Daoy (cell line): Measurements from ENCODE around the gene IZUMO2. TPM values are rescaled to one million over a fixed set of nuclear protein-coding genes. Genes with fewer than 3 reads are reported as not detected.
"Not testable (repeated sequence)": the region's sequence is repeated elsewhere in the genome, so short reads cannot be mapped to it uniquely, and the experiment has no call there.

ENCODE experiments used
- DNase-seq: peaks from one replicate; pipeline ENCODE4 v3.0.0-alpha.2; 2015; ENCODE audit warnings: low read depth
- total RNA-seq: library from RNA; depleted of rRNA; stranded (reverse); fragments of >200 nt; shearing (Covaris generic); gene quantifications from 2 replicates; pipeline ENCODE4 v1.2.3, GENCODE V29; 2014

IZUMO2 gene
- total RNA-seq, 1 experiment from 2014 or later, result not detected

DNA sequence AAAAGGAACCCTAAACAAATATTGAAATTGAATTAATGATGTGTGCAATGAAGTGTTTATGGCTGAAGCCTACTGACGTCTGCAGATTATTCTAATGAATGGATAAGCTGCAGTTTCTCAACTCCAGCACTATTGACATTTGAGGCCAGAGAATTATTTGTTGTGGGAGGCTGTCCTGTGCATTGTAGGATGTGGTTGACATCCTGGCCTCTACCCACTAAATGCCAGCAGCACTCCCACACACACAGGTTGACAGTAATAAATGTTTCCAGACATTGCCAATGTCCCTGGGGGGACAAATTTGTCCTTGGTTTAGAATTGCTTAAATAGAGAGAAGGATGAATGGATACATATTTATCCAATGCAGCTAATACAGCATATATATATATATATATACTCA, 21.1 kb upstream of the IZUMO2 start:
- no peak for DNase-seq

GRCh38 chr19:50181121-50181520, 18.0 kb upstream of the IZUMO2 start:
- no peak for DNase-seq

GRCh38 chr19:50178859-50179537, 15.9 kb upstream of the IZUMO2 start:
- peak; percentile 84 for DNase-seq

GRCh38 chr19:50178320-50178719, 15.2 kb upstream of the IZUMO2 start:
- DNase-seq, result peak; percentile 37

DNA sequence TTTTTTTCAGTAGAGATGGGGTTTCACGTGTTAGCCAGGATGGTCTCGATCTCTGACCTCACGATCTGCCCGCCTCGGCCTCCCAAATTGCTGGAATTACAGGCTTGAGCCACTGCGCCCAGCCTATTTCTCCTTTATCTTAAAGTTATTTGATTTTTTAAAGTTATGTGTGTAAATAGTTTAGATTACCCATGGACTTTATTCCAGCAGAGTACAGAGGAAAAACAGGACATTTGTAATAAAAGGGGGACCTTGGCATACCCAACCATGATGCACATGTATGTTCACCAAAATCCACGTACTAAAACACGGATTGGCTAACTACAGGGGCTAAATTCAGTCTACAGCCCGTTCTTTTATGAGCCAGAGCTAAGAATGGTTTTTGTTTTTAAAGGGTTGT, 13.7 kb upstream of the IZUMO2 start:
- DNase-seq, result no peak

DNA sequence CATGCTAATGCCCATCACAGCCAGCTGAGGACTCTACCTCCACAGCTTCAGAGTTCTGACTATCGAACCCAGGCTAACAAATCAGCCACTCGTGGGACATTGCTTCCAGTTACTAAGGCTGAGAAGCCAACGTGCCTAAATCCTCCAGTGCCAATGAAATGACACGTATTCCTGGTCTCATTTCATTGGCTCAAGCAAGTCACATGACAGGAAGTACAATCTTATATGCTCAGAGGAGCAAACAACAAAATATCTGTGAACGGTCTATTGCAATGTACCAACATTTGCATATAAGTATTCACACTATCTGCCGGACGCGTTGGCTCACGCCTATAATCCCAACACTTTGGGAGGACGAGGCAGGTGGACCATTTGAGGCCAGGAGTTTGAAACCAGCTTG, 12.8 kb upstream of the IZUMO2 start:
- DNase-seq, result no peak

DNA sequence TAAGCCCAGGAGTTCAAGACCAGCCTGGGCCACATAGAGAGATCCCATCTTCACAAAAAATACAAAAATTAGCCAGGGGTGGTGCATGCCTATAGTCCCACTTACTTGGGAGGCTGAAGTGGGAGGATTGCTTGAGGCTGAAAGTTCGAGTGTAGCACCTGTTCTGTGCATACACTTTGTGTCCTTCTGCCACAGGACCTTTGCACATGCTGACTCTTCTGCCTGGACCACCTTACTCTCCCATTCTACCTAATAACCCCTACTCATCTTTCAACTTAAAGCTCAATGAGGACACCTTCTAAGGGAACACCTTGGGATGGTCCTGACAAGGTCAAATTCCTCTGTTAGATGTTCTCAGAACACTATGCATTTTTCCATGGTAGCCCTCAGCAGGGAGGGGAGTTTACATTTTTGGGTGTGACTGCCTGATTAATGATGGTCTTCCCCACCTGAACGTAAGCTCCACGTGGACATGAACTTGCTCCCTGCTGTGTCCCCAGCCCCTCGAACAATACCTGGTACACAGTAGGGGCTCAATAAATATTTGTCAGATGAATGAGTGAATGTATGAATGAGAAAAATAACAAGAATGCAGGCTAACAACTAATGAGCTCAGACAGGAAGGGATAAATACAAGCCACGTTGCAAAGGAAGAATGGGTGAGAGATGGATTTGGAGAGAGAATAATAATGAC, 11.2 kb upstream of the IZUMO2 start:
- no peak for DNase-seq

- DNase-seq, result peak; percentile 75
Measured at GRCh38 chr19:50173127-50173526, 10.0 kb upstream of the IZUMO2 start.

DNA sequence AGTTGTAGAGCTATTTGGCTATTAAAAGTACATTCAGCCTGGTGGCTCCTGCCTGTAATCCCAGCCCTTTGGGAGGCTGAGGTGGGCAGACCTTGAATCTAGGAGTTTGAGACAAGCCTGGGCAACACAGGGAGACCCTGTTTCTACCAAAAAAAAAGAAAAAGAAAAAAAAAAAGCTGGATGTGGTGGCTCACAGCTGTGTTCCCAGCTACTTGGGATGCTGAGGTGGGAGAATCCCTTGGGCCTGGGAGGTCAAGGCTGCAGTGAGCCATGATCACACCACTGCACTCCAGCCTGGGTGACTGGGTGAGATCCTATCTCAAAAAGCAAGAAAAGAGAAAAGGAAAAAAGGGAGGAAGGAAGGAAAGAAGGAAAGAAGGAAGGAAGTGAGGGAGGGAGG, 9.6 kb upstream of the IZUMO2 start:
- DNase-seq, result no peak

DNA sequence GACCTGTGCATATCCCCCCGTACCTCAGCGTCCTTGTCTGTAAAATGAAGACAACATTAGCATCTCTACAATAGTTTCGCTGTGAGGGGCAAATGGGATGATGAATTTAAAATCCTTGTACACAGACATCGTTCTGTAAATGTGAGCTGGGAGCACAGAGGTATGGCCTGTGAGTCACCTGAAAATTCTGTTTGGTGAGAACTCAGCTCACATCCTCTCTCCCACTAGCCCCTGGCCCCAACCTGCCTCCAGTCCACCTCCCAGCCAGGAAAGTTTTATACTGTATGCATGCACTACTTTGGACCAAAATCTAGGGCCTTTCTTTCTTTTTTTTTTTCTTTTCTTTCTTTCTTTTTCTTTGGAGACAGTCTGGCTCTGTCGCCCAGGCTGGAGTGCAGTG, 8.7 kb upstream of the IZUMO2 start:
- peak; percentile 42 for DNase-seq

DNA sequence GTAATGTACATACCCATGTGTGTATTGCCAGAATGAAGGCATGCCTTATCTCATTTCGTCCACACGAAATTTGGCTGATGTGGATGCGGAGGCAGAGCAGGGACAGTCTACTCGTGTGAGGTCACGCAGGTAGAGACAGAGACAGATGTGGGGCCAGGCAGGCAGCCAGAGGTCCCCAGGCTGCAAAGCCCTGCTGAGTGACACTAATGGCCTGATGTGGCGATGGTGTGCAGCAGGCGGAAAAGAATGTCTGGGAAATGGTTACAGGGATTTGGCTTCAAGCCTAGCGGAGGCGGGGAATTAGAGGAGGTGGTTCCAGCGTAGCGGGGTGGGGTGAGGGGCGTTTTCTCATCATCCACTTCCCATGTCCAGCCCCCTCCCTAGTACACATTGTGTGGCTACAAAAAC, 4.2 kb upstream of the IZUMO2 start:
- peak; percentile 85 for DNase-seq

- no peak for DNase-seq
Measured at GRCh38 chr19:50159078-50159477, 4.0 kb downstream of the IZUMO2 start.

DNA sequence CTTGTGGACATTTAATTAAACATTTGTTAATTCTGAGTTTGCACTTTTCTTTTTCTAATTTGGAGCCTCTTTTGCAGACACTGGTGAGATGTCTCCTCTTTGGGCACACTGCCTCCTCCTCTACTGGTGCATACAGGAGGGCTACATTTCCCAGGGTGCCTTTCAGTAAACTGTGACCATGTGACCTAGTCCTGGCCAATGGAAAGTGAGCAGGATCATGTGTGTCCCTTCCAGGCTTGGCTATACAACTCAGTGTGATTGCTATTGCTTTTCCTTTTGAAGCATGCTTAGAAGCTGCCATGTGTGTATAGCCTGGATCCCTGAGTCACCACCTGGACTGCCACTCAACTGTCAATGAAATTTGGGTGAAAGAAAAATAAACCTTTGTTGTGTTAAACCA, 4.5 kb downstream of the IZUMO2 start:
- DNase-seq, result no peak

DNA sequence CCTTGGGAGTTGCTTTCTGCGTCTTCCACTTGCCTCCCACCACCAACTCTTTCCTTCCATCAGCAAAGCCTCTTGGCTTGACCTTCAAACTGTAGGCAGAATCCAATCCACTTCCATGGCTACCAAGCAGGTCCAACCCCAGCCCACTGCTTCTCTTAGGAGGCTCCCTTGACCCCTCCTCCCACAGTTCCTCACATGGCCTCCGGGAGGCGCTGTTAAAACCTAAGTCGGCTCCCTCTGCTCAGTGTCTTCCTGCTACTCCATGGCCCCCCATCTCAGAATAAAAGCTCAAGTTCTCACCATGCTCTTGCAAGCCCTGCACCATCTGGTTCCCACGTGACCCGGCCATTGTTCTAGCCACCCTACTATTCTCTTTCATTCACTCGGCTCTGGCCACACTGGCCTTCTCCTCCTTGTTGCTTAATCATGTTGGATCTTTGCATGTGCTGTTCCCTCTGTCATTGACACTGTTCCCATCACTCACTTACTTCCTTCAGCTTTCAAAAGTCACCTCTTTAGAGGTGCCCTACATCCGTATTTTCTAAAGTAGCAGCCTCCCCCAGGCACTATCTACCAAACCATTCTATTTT, 7.5 kb downstream of the IZUMO2 start:
- no peak for DNase-seq

DNA sequence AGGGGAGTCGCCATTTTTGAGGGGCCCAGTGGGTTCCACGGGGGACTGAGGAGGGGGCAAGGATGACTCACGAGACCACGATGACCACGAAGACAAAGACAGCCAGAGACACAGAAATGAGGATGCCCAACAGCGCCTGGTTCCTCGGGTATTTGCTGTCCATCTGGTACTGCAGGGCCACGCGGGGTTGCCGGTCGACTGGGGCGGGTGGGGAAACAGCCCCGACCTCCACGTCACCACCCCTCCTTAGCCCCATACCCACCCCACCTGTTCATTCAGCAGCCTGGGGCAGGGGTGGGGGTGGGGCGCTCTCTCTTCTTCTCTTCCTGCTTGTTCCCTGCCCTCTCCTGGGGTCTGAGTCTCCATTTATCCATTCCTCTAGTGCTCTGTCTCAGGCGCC, 8.6 kb downstream of the IZUMO2 start:
- DNase-seq, result no peak

DNA sequence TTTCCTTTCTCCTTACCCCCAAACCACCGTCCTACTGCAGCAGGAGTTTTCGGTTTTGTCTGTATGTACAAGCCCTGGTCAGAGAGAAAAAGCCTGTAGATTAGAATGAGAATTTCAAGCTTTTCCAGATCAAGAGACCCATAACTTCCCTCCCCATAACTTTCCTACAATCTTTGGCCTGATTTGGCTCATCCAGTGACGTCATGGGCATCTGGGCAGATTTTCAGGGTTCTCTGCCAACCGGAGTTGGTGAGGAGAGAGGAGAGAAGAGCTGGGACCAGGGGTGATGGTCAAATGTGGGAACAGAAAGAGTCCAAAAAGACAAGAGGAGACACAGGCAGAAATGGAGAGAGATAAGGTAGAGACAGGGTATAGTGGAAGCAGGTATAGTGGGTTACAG, 10.5 kb downstream of the IZUMO2 start:
- DNase-seq, result no peak

- no peak for DNase-seq
Measured at GRCh38 chr19:50148528-50148927, 14.6 kb downstream of the IZUMO2 start.

- peak; percentile 93 for DNase-seq
Measured at GRCh38 chr19:50147462-50148423, 15.3 kb downstream of the IZUMO2 start.

GRCh38 chr19:50141921-50142320, 21.2 kb downstream of the IZUMO2 start:
- not testable (repeated sequence) for DNase-seq

DNA sequence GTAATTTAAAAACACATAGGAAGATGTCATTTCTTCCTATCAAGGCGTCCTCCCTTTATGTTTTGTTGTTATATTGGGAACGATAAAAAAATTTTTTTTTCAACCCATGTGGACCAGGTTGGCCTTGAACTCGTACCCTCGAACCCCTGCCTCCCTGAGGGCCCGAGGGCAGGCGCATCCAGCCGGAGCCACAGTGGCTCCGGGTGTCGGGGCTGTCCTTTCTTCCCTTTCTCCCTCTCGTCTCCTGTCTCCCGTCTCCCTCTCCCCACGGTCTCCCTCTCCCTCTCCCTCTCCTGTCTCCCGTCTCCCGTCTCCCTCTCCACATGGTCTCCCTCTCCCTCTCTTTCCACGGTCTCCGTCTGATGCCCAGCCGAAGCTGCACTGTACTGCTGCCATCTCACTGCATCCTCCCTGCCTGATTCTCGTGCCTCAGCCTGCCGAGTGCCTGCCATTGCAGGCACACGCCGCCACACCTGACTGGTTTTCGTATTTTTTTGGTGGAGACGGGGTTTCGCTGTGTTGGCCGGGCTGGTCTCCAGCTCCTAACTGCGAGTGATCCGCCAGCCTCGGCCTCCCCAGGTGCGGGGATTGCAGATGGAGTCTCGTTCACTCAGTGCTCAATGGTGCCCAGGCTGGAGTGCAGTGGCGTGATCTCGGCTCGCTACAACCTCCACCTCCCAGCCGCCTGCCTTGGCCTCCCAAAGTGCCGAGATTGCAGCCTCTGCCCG, 22.8 kb downstream of the IZUMO2 start:
- not testable (repeated sequence) for DNase-seq

DNA sequence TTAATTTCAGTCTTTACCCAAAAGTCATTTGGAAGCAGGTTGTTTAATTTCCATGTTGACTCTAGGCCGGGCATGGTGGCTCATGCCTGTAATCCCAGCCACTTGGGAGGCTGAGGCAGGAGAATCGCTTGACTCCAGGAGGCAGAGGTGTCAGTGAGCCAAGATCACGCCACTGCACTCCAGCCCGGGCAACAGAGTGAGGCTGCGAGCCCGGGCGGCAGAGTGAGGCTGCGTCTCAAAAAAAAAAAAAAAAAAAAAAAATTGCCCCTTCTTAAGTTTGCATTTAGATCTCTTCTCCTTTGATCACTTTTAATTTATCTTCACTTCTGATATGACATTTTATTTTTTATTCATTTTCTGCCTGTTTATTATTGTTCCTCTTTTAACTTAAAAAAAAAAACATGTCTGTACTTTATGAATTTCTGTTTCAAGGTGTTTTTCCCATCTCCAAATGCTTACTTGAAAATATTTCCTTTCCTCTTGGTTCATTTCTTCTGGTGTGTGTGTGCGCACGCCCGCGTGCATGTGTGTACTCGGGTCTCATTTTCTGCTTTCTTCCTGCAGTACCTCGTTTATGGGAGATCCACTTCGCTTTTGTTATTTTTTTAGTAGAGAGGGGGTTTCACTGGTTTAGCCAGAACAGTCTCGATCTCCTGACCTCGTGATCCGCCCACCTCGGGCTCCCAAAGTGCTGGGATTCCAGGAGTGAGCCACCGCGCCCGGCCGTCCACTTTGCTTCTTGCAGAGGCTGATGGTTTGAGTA, 26.3 kb downstream of the IZUMO2 start:
- peak; percentile 57 for DNase-seq
